Measurements from ENCODE around the gene GPR22. TPM values are rescaled to one million over a fixed set of nuclear protein-coding genes. Genes with fewer than 3 reads are reported as not detected.

Gene GPR22
- total and polyA plus RNA-seq, 10 of the 15 experiments (the other 5 are each of a cell fraction or from before 2014, with no cell fraction given), result 0.11 to 0.71 (median 0.47) TPM; not detected in 6

DNA sequence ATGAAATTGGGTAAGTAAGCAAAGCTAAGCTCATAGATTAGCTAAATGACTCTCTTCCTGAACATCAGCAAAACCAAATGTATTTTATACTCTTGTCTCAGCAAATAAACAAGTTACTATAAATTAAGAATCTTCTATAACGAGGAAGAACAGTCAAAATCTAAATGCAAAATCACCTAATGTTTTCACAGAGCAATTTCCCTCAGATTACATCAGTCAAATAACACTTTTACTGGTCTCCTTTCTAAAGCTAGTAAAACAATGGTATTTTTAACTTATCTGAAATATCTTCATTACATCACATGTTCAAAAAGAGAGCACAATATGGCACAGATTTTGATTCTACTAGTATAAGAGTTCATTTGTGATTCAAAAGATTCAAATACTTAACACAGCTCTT, 16.5 kb upstream of the GPR22 start:
- in situ Hi-C loops (cut with MboI), result loop anchor here (5.0 kb wide), 1 partner anchor 274 kb away; no protein-coding TSS in a partner anchor
- no peak overlapping the region for H3K27ac ChIP-seq (ENCODE audit: control insufficient read depth, insufficient read depth)
- intact Hi-C loops (cut with micrococcal nuclease; ENCODE audit: unreplicated experiment), result no loop called here
- BruUV-seq (replicated peaks), result no TSS peak
- H3K79me2 ChIP-seq (ENCODE audit: control insufficient read depth, insufficient read depth, low read length), result no peaks in the 10 kb centered on the region
- H2AFZ ChIP-seq (ENCODE audit: control insufficient read depth, low read depth, low read length), result no peak overlapping the region
- no peaks in the 10 kb centered on the region for H3K4me1 ChIP-seq (ENCODE audit: control insufficient read depth, insufficient read depth, low read length)
- no peak overlapping the region for H3K4me2 ChIP-seq (ENCODE audit: control insufficient read depth, insufficient read depth)
- H4K20me1 ChIP-seq (ENCODE audit: control insufficient read depth, insufficient read depth), result no peaks in the 10 kb centered on the region
- H3K27me3 ChIP-seq (replicated peaks in 1 of 2; ENCODE audit: control insufficient read depth in 2 of 2, insufficient read depth in 2 of 2, low read length in 1 of 2), result no peaks in the 10 kb centered on the region
- SMC1A ChIA-PET (ENCODE audit: uncharacterized antibody, unreplicated experiment), result interaction anchor here (1.1 kb wide), 1 partner anchor 10 kb away, joined by 3 read pairs; no protein-coding TSS in a partner anchor
- DNase-seq (ENCODE audit: low read depth, low spot score) (no peak), ATAC-seq (no peak), FAIRE-seq (no peak)
- POLR2A ChIA-PET, result no interaction called here
- RAD21 ChIA-PET (ENCODE audit: unreplicated experiment), result no interaction called here
- no peaks in the 10 kb centered on the region; a peak in 1 of 4 replicates for H3K36me3 ChIP-seq (ENCODE audit: control insufficient read depth in 2 of 2, insufficient read depth in 2 of 2, low read length in 1 of 2)
- no peak overlapping the region for H3K9ac ChIP-seq (ENCODE audit: control insufficient read depth, insufficient read depth, low read length)
- H3K4me3 ChIP-seq, result no peak overlapping the region
- WGBS (ENCODE audit: insufficient coverage, insufficient replicate concordance, low lambda C conversion rate, missing lambda C conversion rate), result 100% methylated on average over 1 of the region's 1 CpG
- CTCF ChIA-PET, result interaction anchor here (0.8 kb wide), 1 partner anchor 10 kb away, joined by 3 read pairs; no protein-coding TSS in a partner anchor
- H3K9me3 ChIP-seq (replicated peaks; ENCODE audit: control insufficient read depth, insufficient read depth, low read length), result no peaks in the 10 kb centered on the region
- TF ChIP-seq, protein P1, sequence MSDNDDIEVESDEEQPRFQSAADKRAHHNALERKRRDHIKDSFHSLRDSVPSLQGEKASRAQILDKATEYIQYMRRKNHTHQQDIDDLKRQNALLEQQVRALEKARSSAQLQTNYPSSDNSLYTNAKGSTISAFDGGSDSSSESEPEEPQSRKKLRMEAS (IDR thresholded peaks at IDR 0.05; ENCODE audit: low read depth, low read length), result no peak
- TF ChIP-seq EED (IDR thresholded peaks at IDR 0.05; ENCODE audit: low read depth) (no peak), POU2F2 (IDR thresholded peaks at IDR 0.05; ENCODE audit: borderline replicate concordance, low read depth, low read length) (no peak), IKZF2 (IDR thresholded peaks at IDR 0.05) (no peak), WRNIP1 (IDR thresholded peaks at IDR 0.05; ENCODE audit: borderline replicate concordance, low read depth, low read length) (no peak), IKZF1 (conservative IDR thresholded peaks at IDR 0.05) (no peak), SMAD1 (IDR thresholded peaks at IDR 0.05; ENCODE audit: low read depth, partially characterized antibody) (no peak), TCF12 (IDR thresholded peaks at IDR 0.05; ENCODE audit: low read depth, low read length) (no peak), ZNF217 (IDR thresholded peaks at IDR 0.05) (no peak), SIN3A (IDR thresholded peaks at IDR 0.05; ENCODE audit: low read depth, low read length) (no peak)
- TF ChIP-seq, protein P2, sequence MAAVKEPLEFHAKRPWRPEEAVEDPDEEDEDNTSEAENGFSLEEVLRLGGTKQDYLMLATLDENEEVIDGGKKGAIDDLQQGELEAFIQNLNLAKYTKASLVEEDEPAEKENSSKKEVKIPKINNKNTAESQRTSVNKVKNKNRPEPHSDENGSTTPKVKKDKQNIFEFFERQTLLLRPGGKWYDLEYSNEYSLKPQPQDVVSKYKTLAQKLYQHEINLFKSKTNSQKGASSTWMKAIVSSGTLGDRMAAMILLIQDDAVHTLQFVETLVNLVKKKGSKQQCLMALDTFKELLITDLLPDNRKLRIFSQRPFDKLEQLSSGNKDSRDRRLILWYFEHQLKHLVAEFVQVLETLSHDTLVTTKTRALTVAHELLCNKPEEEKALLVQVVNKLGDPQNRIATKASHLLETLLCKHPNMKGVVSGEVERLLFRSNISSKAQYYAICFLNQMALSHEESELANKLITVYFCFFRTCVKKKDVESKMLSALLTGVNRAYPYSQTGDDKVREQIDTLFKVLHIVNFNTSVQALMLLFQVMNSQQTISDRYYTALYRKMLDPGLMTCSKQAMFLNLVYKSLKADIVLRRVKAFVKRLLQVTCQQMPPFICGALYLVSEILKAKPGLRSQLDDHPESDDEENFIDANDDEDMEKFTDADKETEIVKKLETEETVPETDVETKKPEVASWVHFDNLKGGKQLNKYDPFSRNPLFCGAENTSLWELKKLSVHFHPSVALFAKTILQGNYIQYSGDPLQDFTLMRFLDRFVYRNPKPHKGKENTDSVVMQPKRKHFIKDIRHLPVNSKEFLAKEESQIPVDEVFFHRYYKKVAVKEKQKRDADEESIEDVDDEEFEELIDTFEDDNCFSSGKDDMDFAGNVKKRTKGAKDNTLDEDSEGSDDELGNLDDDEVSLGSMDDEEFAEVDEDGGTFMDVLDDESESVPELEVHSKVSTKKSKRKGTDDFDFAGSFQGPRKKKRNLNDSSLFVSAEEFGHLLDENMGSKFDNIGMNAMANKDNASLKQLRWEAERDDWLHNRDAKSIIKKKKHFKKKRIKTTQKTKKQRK (IDR thresholded peaks at IDR 0.05; ENCODE audit: low read depth, low read length), result no peak
- TF ChIP-seq, protein P3, sequence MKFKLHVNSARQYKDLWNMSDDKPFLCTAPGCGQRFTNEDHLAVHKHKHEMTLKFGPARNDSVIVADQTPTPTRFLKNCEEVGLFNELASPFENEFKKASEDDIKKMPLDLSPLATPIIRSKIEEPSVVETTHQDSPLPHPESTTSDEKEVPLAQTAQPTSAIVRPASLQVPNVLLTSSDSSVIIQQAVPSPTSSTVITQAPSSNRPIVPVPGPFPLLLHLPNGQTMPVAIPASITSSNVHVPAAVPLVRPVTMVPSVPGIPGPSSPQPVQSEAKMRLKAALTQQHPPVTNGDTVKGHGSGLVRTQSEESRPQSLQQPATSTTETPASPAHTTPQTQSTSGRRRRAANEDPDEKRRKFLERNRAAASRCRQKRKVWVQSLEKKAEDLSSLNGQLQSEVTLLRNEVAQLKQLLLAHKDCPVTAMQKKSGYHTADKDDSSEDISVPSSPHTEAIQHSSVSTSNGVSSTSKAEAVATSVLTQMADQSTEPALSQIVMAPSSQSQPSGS (IDR thresholded peaks at IDR 0.05; ENCODE audit: low read length), result no peak

Measured in GM12878 (cell line).